Breast epithelium (tissue), 4 donors: ENCODE measurements around the gene FAM89B. TPM values are rescaled to one million over a fixed set of nuclear protein-coding genes. Genes with fewer than 3 reads are reported as not detected.

Source experiments
- DNase-seq, 2 donors: peaks; one replicate each; pipeline ENCODE4 v3.0.0-alpha.2; 2019; ENCODE audit warnings: low spot score in 2 of 2
- H3K27ac ChIP-seq, 2 donors: fragments of 200-600 bp; sonication (generic) in 1 of 2; one replicate each; pipeline ENCODE4 v1.5.1; 2016 to 2019; ENCODE audit warnings: mild to moderate bottlenecking in 1 of 2
- H3K27me3 ChIP-seq, 2 donors: fragments of 200-600 bp; sonication (generic) in 1 of 2; one replicate each; pipeline versions ENCODE4 v1.5.1 to v1.6.0; 2017 to 2019; ENCODE audit warnings: control low read depth in 1 of 2, mild to moderate bottlenecking in 1 of 2
- H3K36me3 ChIP-seq: fragments of 200-600 bp; one replicate; pipeline ENCODE4 v1.5.1; 2019
- H3K4me1 ChIP-seq, 2 donors: fragments of 200-600 bp; sonication (generic); one replicate each; pipeline ENCODE4 v1.5.1; 2016 to 2019; ENCODE audit warnings: control low read depth in 1 of 2
- H3K4me3 ChIP-seq, 3 donors: fragments of 200-600 bp; sonication (generic); 1 replicate in 2 of 3; 2 replicates in 1 of 3; pipeline ENCODE4 v1.5.1; 2016 to 2019; ENCODE audit warnings: mild to moderate bottlenecking in 3 of 3, moderate library complexity in 2 of 3
- H3K9me3 ChIP-seq, 2 donors: fragments of 200-600 bp; sonication (generic) in 1 of 2; one replicate each; pipeline ENCODE4 v1.5.1; 2016 to 2019; ENCODE audit warnings: control low read depth in 1 of 2
- POLR2A ChIP-seq: fragments of 450-650 bp; IDR thresholded peaks from one replicate; pipeline ENCODE4 v1.6.1; 2016; ENCODE audit warnings: antibody characterized with exemption, mild to moderate bottlenecking, moderate library complexity
- POLR2AphosphoS5 ChIP-seq, 3 donors: sonication (generic); formaldehyde crosslinking; IDR thresholded peaks; one replicate each; pipeline ENCODE4 v1.6.1; 2017; ENCODE audit warnings: antibody characterized with exemption in 3 of 3
- intact Hi-C: fragments of 100-400 bp; cut with DNase I; formaldehyde crosslinking; loops from one replicate; pipeline ENCODE4 v1.15.1; 2023; ENCODE audit warnings: low total_unique reads
- total RNA-seq, 3 donors: library from RNA; depleted of rRNA; stranded (reverse); fragments of >200 nt; gene quantifications; one replicate each; pipeline ENCODE4 v1.1.0, GENCODE V29; 2016
- TF ChIP-seq, protein P1 (sequence below), 3 donors: fragments of 450-650 bp; IDR thresholded peaks; one replicate each; pipeline ENCODE4 v1.5.1; 2016 to 2017; ENCODE audit warnings: antibody characterized with exemption in 3 of 3, mild to moderate bottlenecking in 3 of 3, moderate library complexity in 3 of 3

Gene FAM89B
- total RNA-seq, 3 donors from 2014 or later: 37.4 to 51.4 (median 40.8) TPM

DNA sequence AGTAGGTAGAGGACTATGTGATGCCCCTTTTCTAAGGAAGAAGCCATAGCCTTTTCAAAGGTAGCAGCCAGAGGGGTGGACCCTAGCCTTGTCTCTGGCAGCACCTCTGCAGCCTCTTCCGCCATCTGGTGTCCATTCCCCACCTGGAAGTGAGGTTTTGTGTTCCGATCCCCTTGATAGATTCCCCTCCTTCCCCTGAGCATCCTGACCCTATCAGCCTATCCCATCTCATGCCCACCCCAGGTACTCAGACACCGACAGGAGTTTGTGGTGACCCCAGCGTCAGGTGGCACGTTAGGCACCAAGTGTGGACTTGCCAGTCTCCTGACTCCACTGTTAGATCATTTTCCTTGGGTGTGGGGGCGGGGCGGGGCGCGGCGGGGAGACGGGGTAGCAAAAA lies 398 bp upstream of the FAM89B start:
- Histone ChIP-seq H3K36me3 (no peaks in the 10 kb centered on the region), H3K4me3 (peak overlapping the region; percentile 60 to 91 (median 75)), H3K27me3 (no peaks in the 10 kb centered on the region), H3K27ac (peak overlapping the region; percentile 96 to 97), H3K4me1 (peaks cover 41 to 42% of the 10 kb centered on the region in 2 donors), H3K9me3 (no peaks in the 10 kb centered on the region)
- no peak for DNase-seq
- intact Hi-C loops: no loop called here
- TF ChIP-seq POLR2AphosphoS5 (IDR thresholded peaks at IDR 0.05): peak in 1 of 3 donors; percentile 6
- no peak for TF ChIP-seq POLR2A
- TF ChIP-seq, protein P1, sequence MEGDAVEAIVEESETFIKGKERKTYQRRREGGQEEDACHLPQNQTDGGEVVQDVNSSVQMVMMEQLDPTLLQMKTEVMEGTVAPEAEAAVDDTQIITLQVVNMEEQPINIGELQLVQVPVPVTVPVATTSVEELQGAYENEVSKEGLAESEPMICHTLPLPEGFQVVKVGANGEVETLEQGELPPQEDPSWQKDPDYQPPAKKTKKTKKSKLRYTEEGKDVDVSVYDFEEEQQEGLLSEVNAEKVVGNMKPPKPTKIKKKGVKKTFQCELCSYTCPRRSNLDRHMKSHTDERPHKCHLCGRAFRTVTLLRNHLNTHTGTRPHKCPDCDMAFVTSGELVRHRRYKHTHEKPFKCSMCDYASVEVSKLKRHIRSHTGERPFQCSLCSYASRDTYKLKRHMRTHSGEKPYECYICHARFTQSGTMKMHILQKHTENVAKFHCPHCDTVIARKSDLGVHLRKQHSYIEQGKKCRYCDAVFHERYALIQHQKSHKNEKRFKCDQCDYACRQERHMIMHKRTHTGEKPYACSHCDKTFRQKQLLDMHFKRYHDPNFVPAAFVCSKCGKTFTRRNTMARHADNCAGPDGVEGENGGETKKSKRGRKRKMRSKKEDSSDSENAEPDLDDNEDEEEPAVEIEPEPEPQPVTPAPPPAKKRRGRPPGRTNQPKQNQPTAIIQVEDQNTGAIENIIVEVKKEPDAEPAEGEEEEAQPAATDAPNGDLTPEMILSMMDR (IDR thresholded peaks at IDR 0.05): peak in 2 of 3 donors; percentile 13 to 61

DNA sequence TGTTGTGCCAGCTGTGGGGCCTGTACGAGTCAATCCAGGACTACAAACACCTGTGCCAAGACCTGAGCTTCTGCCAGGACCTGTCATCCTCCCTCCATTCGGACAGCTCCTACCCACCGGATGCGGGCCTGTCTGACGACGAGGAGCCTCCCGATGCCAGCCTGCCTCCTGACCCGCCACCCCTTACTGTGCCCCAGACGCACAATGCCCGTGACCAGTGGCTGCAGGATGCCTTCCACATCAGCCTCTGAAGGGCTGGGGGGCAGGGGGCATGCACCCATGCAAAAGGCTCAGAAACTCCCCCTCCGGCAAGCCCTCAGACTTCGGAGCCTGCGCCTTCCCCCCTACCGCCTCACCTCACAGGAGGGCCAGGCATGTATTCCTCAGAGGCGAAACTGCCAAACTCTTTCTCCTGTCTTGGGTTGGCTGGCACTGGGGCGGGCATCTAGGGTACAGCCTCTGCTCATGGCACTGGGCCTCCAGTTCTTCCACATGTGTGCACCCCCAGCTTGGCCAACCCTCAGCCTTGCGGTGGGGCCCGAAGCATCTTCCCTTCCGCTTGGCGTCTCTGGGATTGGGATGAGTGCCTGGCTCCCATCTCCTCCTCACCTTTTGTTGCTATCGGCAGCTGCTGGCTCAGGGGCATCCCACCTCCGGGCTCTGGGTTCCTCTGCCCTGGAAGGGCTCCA lies 1.2 kb downstream of the FAM89B start:
- Histone ChIP-seq H3K27me3 (no peaks in the 10 kb centered on the region), H3K4me1 (peaks cover 44 to 47% of the 10 kb centered on the region in 2 donors), H3K36me3 (no peaks in the 10 kb centered on the region), H3K9me3 (no peaks in the 10 kb centered on the region), H3K4me3 (peak overlapping the region; percentile 60 to 91 (median 75)), H3K27ac (peak overlapping the region; percentile 96 to 97)
- intact Hi-C loops: no loop called here
- TF ChIP-seq POLR2A (no peak), POLR2AphosphoS5 (IDR thresholded peaks at IDR 0.05) (no peak)
- TF ChIP-seq, protein P1 (IDR thresholded peaks at IDR 0.05): no peak
- no peak for DNase-seq

DNA sequence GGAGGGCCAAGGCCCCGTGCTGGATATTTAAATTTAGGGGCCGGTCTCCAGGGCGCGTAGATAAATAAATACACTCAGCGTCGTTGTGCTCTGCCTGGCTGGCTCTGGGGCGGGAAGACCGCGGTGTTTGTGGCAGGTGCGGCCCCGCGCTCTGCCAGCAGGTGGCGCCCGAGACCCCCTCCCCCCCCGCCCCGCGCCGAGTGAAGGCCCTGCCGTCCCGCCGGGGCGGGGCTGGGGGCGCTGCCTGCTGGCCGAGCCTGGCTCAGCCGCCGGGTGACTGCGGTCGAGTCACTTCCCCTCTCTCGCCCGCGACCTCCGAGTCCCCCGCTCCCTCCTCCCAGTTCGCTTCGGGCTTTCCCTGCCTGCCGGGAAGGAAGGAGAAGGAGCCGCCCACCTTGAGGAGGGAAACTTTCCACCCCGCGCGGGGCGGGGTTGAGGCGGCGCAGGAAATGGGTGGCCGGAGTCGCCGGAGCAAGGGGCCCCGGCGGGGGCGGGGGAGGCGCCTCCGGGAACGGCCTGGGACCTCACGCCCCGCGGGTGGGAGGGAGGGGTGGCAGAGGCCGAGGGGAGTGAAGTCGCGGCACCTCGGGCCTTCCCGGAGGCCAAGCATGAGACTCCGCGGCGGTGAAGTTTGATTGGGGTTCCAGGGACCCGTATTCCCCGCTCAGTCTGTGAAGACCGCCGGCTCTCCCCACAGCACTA lies 1.9 kb downstream of the FAM89B start:
- peaks cover 39 to 40% of the 10 kb centered on the region in 2 donors for H3K4me1 ChIP-seq
- no peaks in the 10 kb centered on the region for H3K36me3 ChIP-seq
- peak; percentile 74 to 83 for DNase-seq
- peak overlapping the region; percentile 96 to 97 for H3K27ac ChIP-seq
- TF ChIP-seq, protein P1 (IDR thresholded peaks at IDR 0.05): peak; percentile 64 to 79 (median 65)
- TF ChIP-seq POLR2AphosphoS5 (IDR thresholded peaks at IDR 0.05) (peak in 2 of 3 donors; percentile 55 to 89), POLR2A (no peak)
- no peaks in the 10 kb centered on the region for H3K27me3 ChIP-seq
- peak overlapping the region; percentile 60 to 91 (median 75) for H3K4me3 ChIP-seq
- H3K9me3 ChIP-seq: no peaks in the 10 kb centered on the region
- intact Hi-C loops: no loop called here

DNA sequence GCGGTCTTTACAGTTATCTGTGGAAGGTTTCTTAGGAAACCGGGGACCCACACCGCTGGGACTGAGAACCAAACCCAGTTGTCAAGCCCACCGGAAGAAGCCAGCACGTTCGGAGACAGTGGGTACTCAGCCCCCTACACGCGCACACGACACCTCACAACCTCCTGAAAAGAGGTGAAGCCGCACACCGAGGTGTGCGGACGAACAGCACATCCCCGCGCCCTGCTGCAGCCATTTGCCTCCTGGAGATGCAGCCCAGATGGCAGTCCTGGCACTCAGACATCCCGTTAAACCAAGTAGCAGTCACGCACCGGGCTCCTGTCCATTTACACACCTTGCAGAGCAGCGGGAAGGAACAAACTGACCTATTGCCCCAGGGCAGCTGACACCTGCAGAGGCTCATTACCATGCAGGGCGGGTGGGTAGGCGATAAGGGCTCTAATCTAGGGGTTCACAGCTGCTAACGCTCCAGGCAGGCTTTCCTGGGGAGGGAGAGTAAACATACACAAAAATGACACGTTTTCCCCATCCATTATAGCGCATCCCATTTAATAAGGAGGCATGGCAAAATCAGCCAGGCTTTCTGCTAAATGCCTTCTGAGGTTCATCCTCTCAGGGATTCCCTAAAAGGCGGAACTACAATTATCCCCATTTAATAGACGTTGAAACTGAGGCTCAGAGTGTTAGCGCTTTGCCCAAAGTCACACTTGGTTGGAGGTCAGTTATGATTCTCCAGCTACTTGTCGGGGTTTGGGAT lies 2.7 kb downstream of the FAM89B start:
- DNase-seq: no peak
- Histone ChIP-seq H3K4me1 (peaks cover 38% of the 10 kb centered on the region in 2 donors), H3K4me3 (peak overlapping the region; percentile 60 to 91 (median 75)), H3K27me3 (no peaks in the 10 kb centered on the region), H3K27ac (peak overlapping the region; percentile 96 to 97), H3K36me3 (no peaks in the 10 kb centered on the region), H3K9me3 (no peaks in the 10 kb centered on the region)
- peak in 1 of 3 donors; percentile 10 for TF ChIP-seq POLR2AphosphoS5 (IDR thresholded peaks at IDR 0.05)
- TF ChIP-seq, protein P1 (IDR thresholded peaks at IDR 0.05): no peak
- intact Hi-C loops: loop anchor here (5.0 kb wide), 1 partner anchor 37 kb away; the partner anchor contains the start of gene MAP3K11
